ENCODE results near the gene CCDC27. TPM values are rescaled to one million over a fixed set of nuclear protein-coding genes. Genes with fewer than 3 reads are reported as not detected.

Gene CCDC27
- total and polyA plus RNA-seq, 2 donors (not counting 1 experiment from before 2014, with no cell fraction given), result not detected

- intact Hi-C loops (cut with micrococcal nuclease), result no loop called here
- no peak overlapping the region for H3K4me2 ChIP-seq (replicated peaks; ENCODE audit: low read depth, low read length, poor library complexity, severe bottlenecking)
- DNase-seq, result no peak
- no peaks in the 10 kb centered on the region for H3K27me3 ChIP-seq (replicated peaks in 1 of 4; ENCODE audit: control extremely low read depth in 1 of 4, control insufficient read depth in 3 of 4, insufficient read depth in 4 of 4, low read length in 3 of 4)
- H2AFZ ChIP-seq (ENCODE audit: insufficient read depth, low read depth, low read length, poor library complexity, severe bottlenecking), result no peak overlapping the region
- Mint-ChIP-seq H3K27ac (no peak overlapping the region), H3K27me3 (no peaks in the 10 kb centered on the region), H3K9me3 (ENCODE audit: insufficient read depth) (no peaks in the 10 kb centered on the region), H3K4me3 (no peak overlapping the region), H3K4me1 (no peaks in the 10 kb centered on the region)
- WGBS (ENCODE audit: insufficient coverage), result 89% methylated on average over 9 of the region's 10 CpGs
- H3K36me3 ChIP-seq (replicated peaks in 1 of 2; ENCODE audit: control extremely low read depth in 1 of 2, control insufficient read depth in 1 of 2, extremely low read depth in 1 of 2, insufficient read depth in 2 of 2, low read length in 1 of 2), result peaks cover 2 to 41% of the 10 kb centered on the region in 2 experiments
- no peaks in the 10 kb centered on the region for H3K79me2 ChIP-seq (ENCODE audit: control insufficient read depth, insufficient read depth, low read length)
- no peaks in the 10 kb centered on the region for H4K20me1 ChIP-seq (ENCODE audit: control insufficient read depth, insufficient read depth, low read length, poor library complexity, severe bottlenecking)
- no peak overlapping the region for H3K27ac ChIP-seq (ENCODE audit: low read length in 2 of 2)
- no peak overlapping the region for H3K9ac ChIP-seq (ENCODE audit: low read length)
- ChIA-PET POLR2A (no interaction called here), CTCF (no interaction called here)
- TF ChIP-seq CTCF (IDR thresholded peaks at IDR 0.05) (no peak), EZH2 (IDR thresholded peaks at IDR 0.05; ENCODE audit: borderline replicate concordance, insufficient read depth, low read depth, low read length, poor library complexity, severe bottlenecking) (no peak)
- H3K4me1 ChIP-seq (ENCODE audit: control insufficient read depth in 2 of 2, insufficient read depth in 2 of 2, low read length in 2 of 2), result no peaks in the 10 kb centered on the region
- H3K4me3 ChIP-seq (ENCODE audit: control extremely low read depth in 1 of 5, extremely low read depth in 1 of 5, insufficient read depth in 1 of 5, low read depth in 2 of 5, low read length in 4 of 5), result no peak overlapping the region
- no peak for ATAC-seq (ENCODE audit: low read depth)
- H3K9me3 ChIP-seq (ENCODE audit: control extremely low read depth in 1 of 3, control insufficient read depth in 2 of 3, insufficient read depth in 1 of 3, low read length in 2 of 3), result no peaks in the 10 kb centered on the region
Observed at GRCh38 chr1:3819771-3820200, 67.5 kb downstream of the CCDC27 start.

- Histone ChIP-seq H3K4me2 (replicated peaks; ENCODE audit: low read depth, low read length, poor library complexity, severe bottlenecking) (no peak overlapping the region), H3K79me2 (ENCODE audit: control insufficient read depth, insufficient read depth, low read length) (no peaks in the 10 kb centered on the region), H3K27me3 (replicated peaks in 1 of 4; ENCODE audit: control extremely low read depth in 1 of 4, control insufficient read depth in 3 of 4, insufficient read depth in 4 of 4, low read length in 3 of 4) (no peaks in the 10 kb centered on the region), H2AFZ (ENCODE audit: insufficient read depth, low read depth, low read length, poor library complexity, severe bottlenecking) (no peak overlapping the region), H3K9ac (ENCODE audit: low read length) (no peak overlapping the region), H3K27ac (ENCODE audit: low read length in 2 of 2) (no peak overlapping the region), H3K9me3 (ENCODE audit: control extremely low read depth in 1 of 3, control insufficient read depth in 2 of 3, insufficient read depth in 1 of 3, low read length in 2 of 3) (no peaks in the 10 kb centered on the region), H3K4me1 (ENCODE audit: control insufficient read depth in 2 of 2, insufficient read depth in 2 of 2, low read length in 2 of 2) (no peaks in the 10 kb centered on the region), H4K20me1 (ENCODE audit: control insufficient read depth, insufficient read depth, low read length, poor library complexity, severe bottlenecking) (no peaks in the 10 kb centered on the region), H3K36me3 (replicated peaks in 1 of 2; ENCODE audit: control extremely low read depth in 1 of 2, control insufficient read depth in 1 of 2, extremely low read depth in 1 of 2, insufficient read depth in 2 of 2, low read length in 1 of 2) (peaks cover 2 to 39% of the 10 kb centered on the region in 2 experiments), H3K4me3 (ENCODE audit: control extremely low read depth in 1 of 5, extremely low read depth in 1 of 5, insufficient read depth in 1 of 5, low read depth in 2 of 5, low read length in 4 of 5) (no peak overlapping the region)
- no peak overlapping the region for H3K27ac Mint-ChIP-seq
- ChIA-PET POLR2A (no interaction called here), CTCF (no interaction called here)
- TF ChIP-seq EZH2 (IDR thresholded peaks at IDR 0.05; ENCODE audit: borderline replicate concordance, insufficient read depth, low read depth, low read length, poor library complexity, severe bottlenecking), result no peak
- TF ChIP-seq CTCF (IDR thresholded peaks at IDR 0.05), result no peak
- WGBS (ENCODE audit: insufficient coverage), result 96% methylated on average over 5 of the region's 8 CpGs
- no peak for DNase-seq
- H3K9me3 Mint-ChIP-seq (ENCODE audit: insufficient read depth), result no peaks in the 10 kb centered on the region
- H3K27me3 Mint-ChIP-seq, result no peaks in the 10 kb centered on the region
- intact Hi-C loops (cut with micrococcal nuclease), result no loop called here
- no peaks in the 10 kb centered on the region for H3K4me1 Mint-ChIP-seq
- ATAC-seq (ENCODE audit: low read depth), result no peak
- H3K4me3 Mint-ChIP-seq, result no peak overlapping the region
Observed at GRCh38 chr1:3820316-3820715, 68.1 kb downstream of the CCDC27 start.
